ENCODE results near the gene ATG2B.

DNA sequence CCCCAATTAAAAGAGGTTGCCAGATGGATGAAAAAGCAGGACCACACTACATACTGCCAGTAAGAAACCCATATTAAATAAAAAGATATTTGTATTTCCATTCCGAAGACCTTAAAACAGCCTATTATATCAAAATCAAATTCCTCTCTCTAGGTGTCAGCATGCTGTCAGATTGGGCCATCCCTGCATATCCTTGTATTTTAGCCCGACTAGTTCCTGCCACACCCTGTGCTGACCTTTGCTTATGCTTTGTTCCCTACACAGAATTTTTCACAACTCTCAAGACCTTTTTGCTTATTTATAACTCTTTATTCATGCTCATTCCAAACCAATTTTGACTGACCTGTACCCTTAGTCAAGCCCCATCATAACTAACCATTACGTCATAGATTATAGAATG lies 13.0 kb upstream of the ATG2B start:
- TF ChIP-seq EZH2 (IDR thresholded peaks at IDR 0.05; ENCODE audit: borderline replicate concordance, low read length) = no peak
- TF ChIP-seq, protein P1, sequence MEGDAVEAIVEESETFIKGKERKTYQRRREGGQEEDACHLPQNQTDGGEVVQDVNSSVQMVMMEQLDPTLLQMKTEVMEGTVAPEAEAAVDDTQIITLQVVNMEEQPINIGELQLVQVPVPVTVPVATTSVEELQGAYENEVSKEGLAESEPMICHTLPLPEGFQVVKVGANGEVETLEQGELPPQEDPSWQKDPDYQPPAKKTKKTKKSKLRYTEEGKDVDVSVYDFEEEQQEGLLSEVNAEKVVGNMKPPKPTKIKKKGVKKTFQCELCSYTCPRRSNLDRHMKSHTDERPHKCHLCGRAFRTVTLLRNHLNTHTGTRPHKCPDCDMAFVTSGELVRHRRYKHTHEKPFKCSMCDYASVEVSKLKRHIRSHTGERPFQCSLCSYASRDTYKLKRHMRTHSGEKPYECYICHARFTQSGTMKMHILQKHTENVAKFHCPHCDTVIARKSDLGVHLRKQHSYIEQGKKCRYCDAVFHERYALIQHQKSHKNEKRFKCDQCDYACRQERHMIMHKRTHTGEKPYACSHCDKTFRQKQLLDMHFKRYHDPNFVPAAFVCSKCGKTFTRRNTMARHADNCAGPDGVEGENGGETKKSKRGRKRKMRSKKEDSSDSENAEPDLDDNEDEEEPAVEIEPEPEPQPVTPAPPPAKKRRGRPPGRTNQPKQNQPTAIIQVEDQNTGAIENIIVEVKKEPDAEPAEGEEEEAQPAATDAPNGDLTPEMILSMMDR (IDR thresholded peaks at IDR 0.05; ENCODE audit: low read length) = no peak

Data from OCI-LY1 (cell line).